NCI-H2196 treated with DMSO at 0.1 percent for 48 hours (cell line): Measurements from ENCODE around the gene SPATA2.
"Not testable (repeated sequence)": the region's sequence is repeated elsewhere in the genome, so short reads cannot be mapped to it uniquely, and the experiment has no call there.

ENCODE experiments used
- DNase-seq: peaks from one replicate; lab custom pipeline; 2025; ENCODE audit not compliant: unreplicated experiment; lab: John Stamatoyannopoulos, UW

SPATA2 gene

DNA sequence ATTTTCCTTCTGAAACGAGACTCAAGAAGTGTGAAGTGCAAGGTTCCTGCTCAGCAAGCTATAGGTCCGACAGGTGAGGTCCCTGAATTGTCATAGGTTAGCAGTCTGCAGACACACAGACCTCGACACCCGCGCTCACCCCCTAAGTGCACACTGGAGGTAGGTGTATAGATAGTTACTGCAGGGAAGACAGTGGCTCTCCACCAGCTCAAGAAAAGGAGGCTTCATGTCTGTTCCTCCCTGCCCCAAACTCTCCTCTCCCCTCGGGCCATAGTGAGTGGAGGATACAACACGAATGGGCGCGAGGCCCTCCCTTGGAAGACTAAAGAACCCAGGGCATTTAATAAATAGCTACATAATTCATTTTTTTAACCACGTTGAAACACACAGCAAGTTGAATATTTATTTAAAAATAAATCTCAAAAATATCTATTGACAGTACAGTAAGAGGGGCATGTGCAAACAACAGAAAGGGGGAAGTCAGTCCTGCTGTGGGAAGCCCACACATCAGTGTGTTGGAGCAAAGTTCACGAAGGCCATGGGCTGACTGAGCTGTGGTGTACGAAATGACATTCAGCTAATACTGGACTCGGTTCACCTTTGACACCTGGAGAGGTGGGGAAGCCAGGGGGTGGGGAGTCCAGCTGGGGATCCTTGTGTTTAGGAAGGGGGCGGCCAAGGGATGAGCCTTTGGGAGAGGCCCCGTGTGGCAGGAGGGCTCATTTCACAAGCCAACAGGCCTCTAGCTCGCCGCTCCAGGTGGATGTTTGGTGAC is 10.7 kb downstream of the SPATA2 start:
- DNase-seq: no peak

GRCh38 chr20:49901588-49901987 is 13.7 kb downstream of the SPATA2 start:
- DNase-seq: peak; percentile 45

- DNase-seq: no peak
These were observed 15.6 kb downstream of the SPATA2 start for GRCh38 chr20:49899541-49900383.

GRCh38 chr20:49896204-49896603 is 19.1 kb downstream of the SPATA2 start:
- no peak for DNase-seq

DNA sequence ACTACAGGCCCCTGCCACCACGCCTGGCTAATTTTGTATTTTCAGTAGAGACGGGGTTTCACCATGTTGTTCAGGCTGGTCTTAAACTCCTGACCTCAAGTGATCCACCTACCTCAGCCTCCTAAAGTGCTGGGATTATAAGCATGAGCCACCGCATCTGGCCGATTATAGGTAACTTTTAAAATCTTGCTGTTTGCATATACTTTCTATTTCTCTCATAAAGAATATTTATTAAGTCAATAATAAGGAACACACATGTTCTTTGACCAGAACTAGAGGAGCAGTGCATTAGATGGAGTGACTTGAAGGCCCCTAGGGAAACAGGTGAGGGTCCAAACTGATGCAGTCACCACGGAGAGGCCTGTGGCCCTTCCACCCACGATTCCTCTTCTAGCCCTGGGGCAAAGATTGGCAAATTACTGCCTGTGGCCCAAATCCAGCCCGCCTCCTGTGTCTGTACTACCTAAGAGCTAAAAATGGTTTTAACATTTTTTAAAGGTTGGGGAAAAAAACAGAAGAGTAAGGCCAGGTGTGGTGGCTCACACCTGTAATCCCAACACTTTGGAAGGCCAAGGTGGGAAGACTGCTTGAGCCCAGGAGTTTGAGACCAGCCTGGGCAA is 19.7 kb downstream of the SPATA2 start:
- DNase-seq: not testable (repeated sequence)

DNA sequence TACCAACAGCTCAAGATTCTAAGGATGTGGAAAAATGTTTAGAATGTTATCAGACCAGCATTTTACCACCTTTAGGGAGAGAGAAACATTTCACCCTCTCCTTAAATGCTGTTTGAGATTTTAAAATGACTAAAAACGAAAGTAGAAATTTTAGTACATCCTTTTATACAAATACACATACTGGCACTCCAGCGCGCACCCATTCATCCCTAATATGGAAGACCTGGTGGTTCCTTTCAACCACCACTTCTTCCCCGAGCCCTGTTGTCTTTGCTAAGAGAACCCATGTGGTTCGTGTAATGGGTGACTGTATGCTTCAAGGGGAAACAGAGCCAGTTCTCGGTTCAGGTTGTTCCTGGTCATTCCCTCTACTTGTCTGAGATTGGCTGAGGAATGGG is 21.3 kb downstream of the SPATA2 start:
- DNase-seq: no peak

- DNase-seq: no peak
These were observed 21.9 kb downstream of the SPATA2 start for GRCh38 chr20:49893242-49894072.

DNA sequence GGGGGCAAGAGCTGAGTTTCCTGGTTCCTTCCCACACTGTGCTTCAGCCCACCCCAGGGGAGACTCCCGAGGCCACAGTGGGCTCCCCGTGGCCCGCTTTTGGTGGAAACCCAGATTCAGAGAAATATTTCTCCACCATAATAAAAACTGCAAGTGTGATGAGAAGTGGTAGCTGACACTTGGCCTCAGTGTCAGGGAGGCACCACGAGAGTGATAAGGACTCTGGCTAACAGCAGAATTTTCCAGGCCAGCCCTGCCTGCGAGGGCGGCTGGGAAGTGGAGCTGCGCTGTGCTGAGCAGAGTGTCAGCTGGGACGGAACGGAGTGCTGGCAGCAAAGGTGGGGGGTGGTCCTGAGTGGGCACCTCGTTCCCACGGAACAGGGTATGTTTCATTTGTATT is 22.5 kb downstream of the SPATA2 start:
- no peak for DNase-seq

DNA sequence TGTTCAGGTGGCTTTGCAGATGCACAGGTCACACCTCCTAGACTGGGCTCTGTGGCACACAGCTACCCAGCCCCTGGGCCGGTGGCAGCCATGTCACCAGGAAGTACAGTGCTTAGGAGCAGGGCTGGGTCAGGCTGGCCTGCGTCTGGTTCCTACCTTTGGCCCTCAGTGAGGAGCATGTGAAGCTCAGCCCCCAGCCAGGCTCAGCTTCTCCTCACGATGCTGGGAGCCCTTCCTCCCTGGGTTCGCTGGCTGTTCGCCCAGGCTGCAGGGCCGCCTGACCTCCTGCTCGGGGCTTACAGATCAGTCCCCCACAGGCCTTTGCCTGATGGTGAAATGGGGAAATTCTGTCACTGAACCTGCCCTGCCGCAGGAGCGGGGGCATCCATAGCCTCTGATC is 23.1 kb downstream of the SPATA2 start:
- no peak for DNase-seq

GRCh38 chr20:49891476-49892110 is 23.7 kb downstream of the SPATA2 start:
- no peak for DNase-seq

GRCh38 chr20:49890471-49891361 is 24.6 kb downstream of the SPATA2 start:
- DNase-seq: no peak

GRCh38 chr20:49889935-49890333 is 25.4 kb downstream of the SPATA2 start:
- DNase-seq: no peak

GRCh38 chr20:49889001-49889934 is 26.1 kb downstream of the SPATA2 start:
- no peak for DNase-seq

DNA sequence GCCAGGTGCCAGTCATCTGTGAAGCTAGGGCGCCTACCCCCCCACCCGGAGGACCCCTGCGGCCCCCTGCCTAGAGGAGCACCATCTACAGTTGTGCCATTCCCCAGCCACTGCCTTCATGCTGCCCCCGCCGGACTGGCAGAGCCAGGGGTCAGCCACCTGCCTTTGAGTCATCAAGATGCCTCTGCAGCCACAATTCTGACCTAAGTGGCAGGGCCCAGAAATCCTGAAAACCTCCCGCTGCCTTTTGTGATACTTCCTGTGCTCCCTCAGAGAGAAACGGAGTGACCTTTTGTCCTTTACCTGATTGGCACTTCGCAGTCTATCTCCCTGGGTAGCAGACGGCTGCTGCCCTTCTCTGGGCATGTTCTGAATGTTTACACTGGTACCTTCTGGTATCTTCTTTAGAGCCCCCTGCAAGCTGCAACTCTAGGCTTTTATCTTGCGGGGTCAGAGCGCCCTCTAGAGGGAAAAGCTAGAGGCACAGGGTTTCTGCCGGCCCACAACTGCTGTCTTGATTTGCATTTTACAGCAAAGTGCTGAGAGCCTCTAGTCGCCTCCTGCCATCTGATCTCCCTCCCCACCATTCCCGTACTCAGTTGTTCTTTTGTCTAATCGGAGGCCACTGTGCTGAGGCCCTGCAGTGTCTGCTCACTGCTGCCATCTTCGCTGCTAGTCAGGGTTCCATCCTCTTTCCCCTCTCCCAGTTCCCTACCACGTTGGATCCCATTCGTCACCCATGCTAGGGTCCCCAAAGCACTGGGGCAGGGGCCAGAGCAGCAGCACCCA is 26.9 kb downstream of the SPATA2 start:
- DNase-seq: peak; percentile 41

DNA sequence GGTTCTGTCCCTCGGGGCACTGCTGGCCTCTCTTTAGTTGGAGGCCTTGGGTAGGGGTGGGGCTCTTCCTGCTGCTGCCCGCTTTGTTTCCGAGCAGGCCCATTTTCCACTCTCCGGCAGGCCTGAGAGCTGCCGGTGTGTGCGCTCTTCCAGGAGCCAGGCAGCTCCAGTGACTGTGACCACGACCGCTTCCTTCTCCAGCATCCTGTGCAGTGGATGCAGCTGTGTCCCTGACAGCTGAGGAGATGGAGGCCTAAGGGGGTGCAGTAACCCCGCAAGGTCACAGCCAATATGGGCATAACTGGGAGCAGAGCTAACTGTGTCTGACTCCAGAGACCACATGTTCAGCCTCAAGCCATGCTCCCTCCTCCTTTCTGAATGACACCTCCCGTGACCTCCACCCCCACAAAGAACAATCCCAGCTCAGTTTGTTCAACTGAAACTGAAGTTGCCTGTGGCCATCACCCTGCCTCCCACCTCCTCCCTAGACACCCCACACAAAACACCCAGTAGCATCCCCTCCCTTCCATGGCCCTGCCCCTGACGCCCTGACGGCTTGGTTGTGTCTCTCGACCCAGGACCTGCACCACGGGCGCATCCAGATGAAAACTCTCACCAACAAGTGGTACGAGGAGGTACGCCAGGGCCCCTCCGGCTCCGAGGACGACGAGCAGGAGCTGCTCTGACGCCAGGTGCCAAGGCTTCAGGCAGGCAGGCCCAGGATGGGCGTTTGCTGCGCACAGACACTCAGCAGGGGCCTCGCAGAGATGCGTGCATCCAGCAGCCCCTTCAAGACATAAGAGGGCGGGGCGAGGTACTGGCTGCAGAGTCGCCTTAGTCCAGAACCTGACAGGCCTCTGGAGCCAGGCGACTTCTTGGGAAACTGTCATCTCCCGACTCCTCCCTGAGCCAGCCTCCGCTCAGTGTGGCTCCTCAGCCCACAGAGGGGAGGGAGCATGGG is 27.8 kb downstream of the SPATA2 start:
- no peak for DNase-seq

- DNase-seq: no peak
These were observed 28.6 kb downstream of the SPATA2 start for GRCh38 chr20:49886571-49887213.
